HG03439 (cell line): ENCODE results near the gene SPDEF.

Experiments
- ATAC-seq: cut with Tn5 transposase; IDR thresholded peaks from one replicate; pipeline ENCODE4 v1.9.1; 2021; ENCODE audit warnings: mild to moderate bottlenecking, moderate library complexity; ENCODE audit not compliant: unreplicated experiment

SPDEF gene

DNA sequence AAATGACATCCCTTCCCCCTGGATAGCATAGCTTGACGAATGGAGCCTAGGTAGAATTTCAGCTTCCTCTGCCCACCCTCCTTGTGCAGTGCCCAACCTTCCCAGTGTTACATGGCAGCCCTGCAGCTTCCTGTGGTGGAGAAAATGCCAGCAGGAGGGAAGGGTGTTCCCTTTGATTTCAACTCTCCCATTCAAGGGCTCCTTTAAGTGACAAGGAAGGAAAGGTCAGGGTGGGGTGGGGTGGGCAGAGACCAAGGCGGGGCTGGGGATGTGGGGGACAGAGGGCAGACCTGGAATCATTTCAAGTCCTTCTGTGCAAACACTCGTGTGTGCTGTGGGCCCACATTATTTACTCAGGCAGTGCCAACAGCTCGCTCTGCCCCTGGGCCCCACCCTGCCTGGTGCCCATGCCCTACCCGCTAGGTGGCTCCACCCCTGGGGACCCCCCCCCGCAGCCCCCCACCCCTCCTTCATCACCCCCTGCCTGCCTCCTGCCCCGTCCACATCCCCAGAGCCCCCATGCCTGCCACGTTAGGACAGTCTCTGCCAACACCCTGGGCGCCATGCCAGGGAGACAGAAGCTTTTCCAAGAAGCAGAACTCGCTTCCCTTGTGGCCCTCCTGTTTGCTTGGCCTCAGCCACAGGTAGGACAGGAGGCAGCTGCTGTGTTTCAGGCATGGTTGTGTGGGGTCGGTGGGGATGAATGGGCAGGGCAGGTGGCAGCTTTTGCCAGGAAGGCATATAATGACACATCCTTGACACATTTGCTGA is 9.4 kb downstream of the SPDEF start:
- ATAC-seq = no peak

DNA sequence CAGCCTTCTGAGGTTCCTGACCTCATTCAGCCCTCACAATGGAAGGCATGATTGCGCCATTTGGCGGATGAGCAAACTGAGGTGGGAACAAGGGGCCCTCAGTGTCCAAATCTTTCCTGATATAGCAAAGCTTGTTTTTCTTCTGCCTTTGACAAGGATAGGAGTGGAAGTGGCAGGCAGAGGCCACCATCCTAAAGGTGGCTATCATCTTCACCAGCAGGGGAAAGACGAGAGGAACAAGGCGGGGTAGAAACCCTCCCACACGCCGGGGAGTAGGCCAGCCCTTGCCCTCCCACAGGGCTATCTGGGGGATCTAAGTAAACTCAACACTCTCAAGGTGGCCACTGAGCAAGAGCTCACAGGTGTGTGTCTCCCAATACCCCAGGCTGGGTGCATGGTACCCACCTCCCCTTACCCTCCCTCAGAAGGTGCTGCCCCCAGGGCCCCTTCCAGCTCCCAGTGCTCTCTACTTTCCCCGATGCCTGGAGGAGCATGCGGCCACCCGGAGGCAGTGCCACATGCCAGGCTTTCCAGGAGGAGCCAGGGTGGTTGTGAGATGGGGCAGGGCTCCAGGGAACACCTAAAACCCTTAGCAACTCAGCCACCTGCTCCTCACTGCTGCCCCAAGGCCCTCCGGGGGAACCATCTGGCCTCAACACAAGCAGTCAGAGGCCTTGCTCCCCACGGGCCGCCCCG is 11.2 kb downstream of the SPDEF start:
- no peak for ATAC-seq

DNA sequence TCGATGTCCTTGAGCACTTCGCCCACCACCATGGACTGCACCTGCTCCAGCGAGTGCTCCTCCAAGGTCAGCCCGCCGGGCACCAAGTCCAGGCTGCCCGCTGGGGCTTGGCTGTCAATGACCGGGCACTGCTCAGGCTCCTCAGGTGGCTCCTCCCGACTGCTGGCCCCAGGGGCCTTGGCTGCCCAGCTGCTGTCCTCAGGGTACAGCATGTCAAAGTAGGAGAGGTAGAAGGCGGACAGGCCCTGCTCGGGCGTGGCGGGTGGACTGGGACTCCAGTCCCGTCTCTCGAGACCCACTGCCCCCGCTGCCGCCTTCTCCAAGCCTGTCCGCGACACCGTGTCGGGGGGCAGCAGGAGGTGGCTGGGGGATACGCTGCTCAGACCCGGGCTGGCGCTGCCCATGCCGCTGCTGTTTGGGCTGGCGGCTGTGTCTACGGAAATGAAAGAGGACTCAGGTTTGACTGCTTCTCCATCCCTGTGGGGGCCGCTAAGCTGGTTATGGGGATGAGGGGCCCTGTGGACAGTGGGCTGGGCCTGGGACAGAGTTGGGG is 12.0 kb downstream of the SPDEF start:
- no peak for ATAC-seq

DNA sequence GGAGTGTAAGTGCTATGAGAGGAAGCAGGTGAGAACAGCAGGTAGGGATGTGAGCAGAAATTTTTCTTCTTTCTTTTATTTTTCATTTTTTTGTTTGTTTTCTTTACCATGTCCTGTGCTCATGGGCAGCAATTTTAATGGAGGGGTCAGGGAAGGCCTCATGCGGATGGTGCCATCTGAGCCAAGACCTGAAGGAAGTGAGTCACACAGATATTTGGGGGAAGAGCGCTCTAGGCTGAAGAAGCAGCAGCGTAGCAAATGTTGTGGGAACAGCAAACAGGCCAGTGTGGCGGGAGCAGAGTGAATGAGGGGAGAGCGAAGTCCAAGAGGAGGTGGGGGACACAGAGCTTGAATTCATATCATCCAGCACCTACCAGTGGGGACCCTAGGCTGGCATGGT is 12.7 kb downstream of the SPDEF start:
- no peak for ATAC-seq

DNA sequence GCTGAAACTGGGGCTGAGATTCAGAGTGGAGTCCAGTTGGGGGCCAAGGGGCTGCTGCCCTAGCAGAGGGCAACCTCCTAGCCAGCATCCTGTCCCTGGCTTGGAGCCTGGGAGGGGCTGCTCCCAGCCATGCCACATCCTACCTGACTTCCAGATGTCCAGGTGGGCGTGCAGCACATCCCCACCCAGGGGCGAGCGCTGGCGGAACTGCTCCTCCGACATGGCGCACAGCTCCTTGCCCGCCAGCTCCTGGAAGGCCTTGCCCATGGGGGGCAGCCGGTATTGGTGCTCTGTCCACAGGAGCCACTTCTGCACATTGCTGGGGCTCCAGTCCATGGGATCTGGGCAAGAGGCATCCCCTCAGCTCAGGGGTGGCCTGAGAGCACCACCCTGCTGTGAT is 15.3 kb downstream of the SPDEF start:
- no peak for ATAC-seq

DNA sequence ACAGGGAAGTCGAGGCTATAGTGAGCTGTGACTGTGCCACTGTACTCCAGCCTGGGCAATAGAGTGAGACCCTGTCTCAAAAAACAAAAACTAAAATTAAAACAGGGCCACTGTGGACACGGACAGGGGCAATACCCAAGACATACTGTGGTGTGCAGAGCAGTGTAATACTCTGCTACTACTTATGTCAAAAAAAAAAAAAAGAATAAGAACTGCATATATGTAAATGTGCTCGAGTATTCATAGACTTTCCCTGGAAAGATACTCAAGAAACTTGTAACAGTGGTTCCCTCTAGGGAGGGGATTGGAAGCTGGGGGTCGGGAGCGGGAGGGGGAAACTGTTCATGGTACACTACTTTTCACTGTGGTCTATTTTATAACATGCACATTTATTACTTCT is 15.9 kb downstream of the SPDEF start:
- no peak for ATAC-seq

DNA sequence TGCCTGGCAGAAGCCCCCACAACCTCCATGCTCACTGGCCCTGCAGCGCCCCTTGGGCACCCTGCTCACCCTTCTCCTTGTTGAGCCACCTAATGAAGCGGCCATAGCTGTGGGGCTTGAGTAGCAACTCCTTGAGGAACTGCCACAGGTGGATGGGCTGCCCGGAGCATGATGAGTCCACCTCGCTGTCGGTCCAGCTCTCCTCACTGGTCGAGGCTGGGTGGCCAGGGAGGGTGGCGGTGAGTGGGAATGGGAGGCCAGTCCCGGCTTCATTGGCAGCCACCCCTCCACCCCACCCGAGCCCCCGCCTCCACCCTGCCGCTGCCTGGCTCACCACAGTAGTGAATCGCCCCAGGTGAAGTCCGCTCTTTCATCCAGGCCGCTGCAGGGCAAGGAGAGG is 16.9 kb downstream of the SPDEF start:
- no peak for ATAC-seq

DNA sequence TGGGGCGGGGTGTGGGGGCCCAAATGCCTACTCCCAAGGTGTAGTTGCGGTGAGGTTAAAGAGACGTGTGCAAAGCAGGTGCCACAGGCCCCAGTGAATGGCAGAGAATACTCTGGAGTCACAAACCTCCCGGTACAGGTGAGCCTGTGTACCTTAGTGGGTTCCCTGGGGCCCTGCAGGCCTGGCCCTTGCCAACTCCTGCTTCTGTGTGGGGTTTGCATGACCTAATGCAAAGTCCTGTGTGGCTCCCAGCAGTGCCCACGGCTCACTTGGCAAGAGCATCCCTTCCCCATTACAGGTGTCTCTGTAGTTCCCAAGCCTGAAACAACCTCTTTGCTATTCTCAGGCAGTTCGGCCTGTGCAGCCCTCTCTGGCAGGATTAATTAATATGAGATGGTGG is 17.5 kb downstream of the SPDEF start:
- no peak for ATAC-seq

DNA sequence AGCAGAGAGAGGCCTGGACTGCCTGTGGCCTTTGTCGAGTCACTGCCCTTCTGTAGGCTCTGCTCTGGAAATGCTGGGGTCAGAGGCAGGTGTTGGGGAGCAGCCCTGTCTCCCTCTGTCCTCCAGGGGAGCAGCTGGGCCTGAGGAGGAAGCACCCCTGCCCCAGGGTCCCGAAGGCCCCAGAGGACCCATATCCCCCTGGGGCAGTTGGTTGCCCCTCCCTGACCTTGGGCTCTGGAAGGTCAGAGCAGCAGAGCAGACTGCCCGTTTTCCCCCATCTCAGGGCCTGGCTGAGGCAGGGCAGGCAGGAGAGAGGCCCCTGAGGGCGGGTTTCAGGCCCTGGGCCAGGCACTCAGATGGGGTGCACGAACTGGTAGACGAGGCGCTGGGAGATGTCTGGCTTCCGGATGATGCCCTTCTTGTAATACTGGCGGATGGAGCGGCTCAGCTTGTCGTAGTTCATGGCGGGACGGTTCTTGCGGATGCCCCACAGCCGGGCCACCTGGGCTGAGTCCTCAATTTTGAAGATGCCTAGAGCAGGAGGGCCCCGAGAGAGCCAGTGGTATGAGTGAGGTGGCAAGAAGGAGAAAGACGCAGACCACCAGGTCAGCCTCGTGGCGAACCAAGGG is 18.1 kb downstream of the SPDEF start:
- ATAC-seq = no peak

DNA sequence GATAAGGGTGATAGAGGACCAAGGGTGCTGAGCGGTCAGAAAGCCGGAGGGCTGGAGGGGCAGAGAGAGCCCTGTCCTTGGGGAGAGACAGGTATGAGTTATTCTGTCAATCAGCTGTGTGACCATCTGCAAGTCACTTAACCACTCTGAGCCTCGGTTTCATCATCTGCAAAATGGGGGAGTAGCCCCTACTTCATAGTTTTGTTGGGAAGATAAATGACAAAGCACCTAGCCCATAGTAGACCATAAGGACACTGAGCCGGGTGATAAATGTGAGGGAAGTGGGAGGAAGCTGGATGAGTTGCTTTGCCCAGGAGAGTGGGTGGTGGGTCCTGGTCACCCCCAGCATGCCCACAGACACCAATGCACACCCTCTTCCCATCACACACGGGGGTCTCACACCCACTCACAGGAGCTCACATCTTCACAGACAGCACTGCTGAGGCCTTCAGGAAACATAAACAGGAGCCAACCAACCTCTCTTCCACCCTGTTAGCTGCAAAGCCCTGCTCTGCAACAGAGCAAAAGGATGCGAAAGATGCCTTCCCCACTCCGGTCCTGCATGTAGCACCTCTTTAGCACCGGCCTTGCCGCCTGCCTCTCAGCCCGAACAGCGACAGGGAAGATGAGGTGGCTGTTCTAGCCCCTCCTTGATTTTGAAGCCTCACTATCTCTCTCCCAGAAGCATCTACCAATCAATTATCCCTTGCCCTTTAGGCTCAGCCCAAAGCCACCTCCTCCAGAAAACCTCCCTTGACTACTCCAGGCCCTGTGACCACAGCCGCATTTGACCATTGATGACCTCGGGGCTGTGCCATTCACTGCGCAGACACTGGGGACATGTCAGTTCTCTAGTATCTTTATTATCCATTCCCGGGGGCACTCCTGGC is 18.9 kb downstream of the SPDEF start:
- no peak for ATAC-seq

DNA sequence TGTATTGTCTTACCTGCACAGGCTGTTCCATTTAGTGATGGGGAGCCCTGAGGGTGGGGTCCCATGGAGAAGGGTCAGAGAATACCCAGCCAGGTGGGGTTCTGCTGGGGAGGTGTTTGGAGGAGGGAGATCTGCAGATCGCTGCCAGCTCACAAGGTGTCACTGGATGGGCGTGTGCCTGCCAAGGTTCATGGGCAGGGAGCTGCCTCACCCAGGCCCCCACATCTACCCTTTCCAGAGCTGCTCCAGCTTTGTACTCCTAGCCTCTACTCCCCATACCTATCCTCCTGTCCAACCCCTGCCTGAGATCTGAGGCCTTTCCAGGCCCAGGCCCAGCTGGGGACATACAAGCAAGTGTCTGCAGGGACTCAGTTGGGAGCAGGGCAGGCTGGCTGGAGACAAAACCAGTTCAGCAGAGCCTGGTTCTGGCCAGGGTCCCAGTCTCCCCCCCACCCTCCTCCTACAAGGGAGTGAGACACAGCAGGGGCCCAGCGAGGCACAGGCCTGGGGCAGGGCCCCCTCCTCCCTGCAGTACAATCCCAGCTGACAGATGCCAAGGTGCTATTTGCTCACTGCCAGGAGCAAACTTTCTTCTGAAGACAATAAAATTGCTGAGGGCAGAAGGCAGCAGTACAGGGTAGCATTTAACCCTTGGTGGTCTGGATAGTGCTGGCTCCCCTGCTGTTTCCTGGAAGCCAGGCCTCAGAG is 19.7 kb downstream of the SPDEF start:
- ATAC-seq = no peak

DNA sequence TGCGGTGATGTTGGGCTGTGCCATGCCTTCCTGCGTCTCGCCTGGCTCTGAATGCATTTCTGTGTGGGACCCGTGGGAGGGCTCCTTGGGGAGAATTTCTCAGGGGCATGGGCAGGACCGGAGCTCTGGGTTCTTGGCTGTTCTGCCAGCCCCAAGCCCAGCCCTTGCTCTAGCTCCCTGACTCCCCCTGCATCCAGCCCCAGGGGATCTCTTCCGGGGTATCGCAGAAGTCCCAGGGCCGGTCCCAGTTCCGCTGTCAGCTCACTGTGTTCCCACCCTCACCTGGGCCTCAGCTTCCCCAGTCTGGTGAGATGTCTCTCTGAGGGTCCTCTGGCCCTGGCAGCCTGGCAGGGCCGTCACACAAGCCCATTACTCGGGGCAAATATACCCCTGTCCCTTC is 20.5 kb downstream of the SPDEF start:
- no peak for ATAC-seq

DNA sequence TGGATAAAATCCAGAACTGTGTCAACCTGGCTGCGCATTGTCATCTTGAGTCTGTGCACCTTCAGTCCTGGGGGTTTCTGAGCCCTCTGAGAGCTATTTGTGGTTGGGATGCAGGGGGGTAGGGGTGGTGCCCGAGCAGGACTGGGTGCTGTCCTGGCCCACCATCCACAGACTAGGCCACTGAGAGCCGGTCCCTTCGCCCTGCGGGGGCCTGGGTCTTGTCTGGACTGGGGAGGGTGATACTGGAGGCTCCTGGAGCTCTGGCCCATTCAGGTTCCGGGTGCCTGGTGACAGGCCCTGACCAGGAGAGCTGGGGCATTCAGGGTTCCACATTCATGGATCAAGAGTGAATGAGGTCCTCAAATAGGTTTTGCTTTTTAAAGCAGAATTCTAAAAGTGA is 20.9 kb downstream of the SPDEF start:
- no peak for ATAC-seq

DNA sequence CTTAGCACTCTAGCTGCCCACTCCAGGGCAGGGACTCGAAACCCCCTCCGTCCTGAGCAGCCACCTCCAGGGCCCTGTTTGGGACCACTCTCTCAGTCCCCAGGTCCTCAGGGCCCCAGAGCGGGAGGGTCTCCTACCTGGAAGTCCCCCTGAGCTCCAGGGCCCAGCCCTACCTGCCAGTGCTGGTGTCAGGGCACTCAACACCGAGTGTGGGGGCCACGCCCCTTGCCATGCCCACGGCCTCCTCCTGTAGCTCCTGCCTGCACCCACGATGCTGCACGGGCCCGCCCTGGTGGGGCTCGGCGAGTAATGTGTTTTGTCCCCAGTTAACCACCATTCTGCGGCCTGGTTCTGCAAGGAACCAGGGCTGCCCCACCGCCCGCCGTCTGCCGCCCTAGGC is 21.5 kb downstream of the SPDEF start:
- no peak for ATAC-seq

DNA sequence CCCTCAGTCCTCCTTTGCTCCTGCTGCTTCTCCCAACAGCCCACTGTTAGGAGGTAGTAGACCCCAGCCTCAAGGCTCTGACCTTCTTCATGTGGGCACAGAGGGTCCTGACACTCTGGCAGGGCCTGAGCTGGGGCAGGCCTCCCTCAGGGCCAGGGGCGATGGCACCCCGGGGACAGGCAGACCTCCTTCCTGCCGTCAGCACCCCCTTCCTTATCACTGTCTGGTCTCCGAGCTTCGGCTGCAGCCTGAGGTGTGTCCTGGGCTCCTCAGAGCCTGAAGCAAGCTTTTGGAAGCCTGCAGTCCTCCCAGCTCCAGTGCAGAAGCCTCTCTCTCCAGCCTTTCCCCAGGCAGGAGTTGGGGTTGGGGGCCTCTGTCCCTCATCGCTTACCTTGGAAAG is 22.0 kb downstream of the SPDEF start:
- ATAC-seq = no peak

DNA sequence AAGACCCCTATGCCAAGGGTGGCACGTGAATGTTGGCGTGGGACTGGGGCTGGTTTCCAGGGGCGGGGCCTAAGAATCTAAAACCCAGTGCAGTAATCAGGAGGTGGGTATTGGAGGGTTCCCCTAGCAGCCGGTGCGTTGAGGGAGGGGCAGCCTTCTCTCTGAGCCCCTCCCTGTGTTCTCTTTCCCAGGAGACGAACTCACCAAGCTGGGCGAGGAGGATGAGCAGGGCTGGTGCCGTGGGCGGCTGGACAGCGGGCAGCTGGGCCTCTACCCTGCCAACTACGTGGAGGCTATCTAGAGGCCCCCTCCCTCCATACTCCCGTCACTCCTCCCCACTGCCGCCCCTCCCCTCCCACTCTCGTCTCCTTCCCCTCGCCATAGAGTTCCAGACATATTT is 23.9 kb downstream of the SPDEF start:
- no peak for ATAC-seq

DNA sequence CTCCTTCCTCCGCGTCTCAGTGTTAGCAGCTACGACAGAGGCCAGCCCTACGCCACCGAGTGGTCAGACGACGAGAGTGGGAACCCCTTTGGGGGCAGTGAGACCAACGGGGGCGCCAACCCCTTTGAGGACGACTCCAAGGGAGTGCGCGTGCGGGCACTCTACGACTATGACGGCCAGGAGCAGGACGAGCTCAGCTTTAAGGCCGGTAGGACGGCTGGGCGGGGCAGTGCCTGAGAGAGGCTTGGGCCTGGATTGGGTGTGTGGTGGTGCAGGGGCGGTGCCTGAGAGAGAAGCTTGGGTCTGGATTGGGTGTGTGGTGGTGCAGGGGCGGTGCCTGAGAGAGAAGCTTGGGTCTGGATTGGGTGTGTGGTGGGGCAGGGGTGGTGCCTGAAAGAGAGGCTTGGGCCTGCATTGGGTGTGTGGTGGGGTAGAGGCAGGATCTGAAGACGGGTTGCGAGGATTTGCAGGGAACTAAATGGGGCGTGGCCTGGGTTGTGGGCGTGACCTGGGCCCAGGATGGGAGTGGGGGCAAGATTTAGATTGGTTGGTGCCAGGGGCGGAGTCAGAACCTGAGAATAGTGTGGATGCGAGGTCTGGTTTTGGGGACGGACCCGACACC is 24.4 kb downstream of the SPDEF start:
- ATAC-seq = no peak

DNA sequence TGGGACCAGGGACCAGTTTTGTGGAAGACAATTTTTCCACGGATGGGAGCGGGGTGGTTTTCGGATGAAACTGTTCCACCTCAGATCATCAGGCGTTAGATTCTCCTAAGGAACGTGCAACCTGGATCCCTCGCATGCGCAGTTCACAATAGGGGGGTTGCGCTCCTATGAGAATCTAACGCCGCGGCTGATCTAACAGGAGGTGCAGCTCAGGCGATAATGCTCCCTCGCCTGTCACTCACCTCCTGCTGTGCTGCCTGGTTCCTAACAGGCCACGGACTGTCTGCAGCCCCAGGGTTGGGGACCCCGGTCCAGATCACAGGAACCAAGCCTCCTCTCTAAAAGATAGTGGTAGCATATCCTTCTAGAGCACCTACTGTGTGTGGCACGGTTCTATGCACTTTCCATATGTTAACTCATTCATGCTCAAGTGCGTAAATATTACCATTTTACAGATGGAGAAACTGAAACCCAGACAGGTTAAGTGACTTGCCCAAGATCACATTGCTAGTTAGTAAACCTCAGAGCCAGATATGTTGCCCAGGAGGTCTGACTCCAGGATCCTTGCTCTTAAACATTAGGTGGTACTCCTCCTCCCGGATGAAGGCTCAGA is 25.3 kb downstream of the SPDEF start:
- no peak for ATAC-seq

DNA sequence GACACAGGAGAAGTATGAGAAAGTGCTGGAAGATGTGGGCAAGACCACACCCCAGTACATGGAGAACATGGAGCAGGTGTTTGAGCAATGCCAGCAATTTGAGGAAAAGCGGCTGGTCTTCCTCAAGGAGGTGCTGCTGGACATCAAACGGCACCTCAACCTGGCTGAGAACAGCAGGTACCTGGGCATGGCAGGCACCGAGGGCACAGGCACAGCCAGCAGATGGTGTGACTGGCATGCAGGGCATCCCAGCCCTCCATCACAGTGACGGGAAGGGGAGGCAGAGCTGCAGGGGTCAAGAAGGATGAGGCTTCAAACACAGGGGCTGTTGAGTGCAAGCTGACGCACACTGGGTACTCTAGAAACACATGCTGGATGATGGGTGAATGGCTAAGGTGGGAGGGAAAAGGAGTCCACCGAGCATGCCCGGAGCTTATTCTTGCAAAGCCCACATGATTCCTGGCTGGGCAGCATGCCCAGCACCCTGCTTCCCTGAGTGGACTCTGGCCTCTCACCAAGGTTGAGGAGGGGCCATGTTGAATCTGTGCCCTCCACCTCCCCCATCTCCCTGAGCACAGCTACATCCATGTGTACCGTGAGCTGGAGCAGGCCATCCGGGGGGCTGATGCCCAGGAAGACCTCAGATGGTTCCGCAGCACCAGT is 26.3 kb downstream of the SPDEF start:
- ATAC-seq = no peak
